H1 (cell line): ENCODE data around the gene HADHA. TPM values are rescaled to one million over a fixed set of nuclear protein-coding genes. Genes with fewer than 3 reads are reported as not detected.

Experiments
- CTCF ChIA-PET: fragments of 300-600 bp; sonication (Branson Sonifier 250); formaldehyde crosslinking; loops from one replicate; lab custom pipeline; 2021; ENCODE audit not compliant: partially characterized antibody; lab: Charles Lee
- POLR2A ChIA-PET: fragments of 300-600 bp; sonication (Branson Sonifier 250); formaldehyde crosslinking; loops from one replicate; lab custom pipeline; 2021; ENCODE audit warnings: inconsistent platforms; ENCODE audit not compliant: partially characterized antibody; lab: Charles Lee
- DNase-seq, 2 experiments: peaks; one replicate each; pipeline versions ENCODE4 v3.0.0 to v3.0.0-alpha.2; 2010 to 2022; ENCODE audit warnings: low spot score in 2 of 2, low read depth in 1 of 2, mixed read lengths in 1 of 2
- FAIRE-seq: peaks from 2 replicates; lab custom pipeline; 2011; peaks lifted over from hg19 to GRCh38; lab: Jason Lieb, UNC
- H2AFZ ChIP-seq: 2 replicates; pipeline ENCODE4 v1.8.1; 2012; ENCODE audit warnings: low read length, inconsistent platforms
- H2AK5ac ChIP-seq: 2 replicates; pipeline ENCODE4 v1.6.1; 2013; ENCODE audit warnings: low read depth, low read length
- H2BK120ac ChIP-seq: replicated peaks from 2 replicates; pipeline ENCODE3; 2013; ENCODE audit warnings: low read depth, low read length, inconsistent platforms
- H2BK12ac ChIP-seq: 2 replicates; pipeline ENCODE4 v1.6.1; 2013; ENCODE audit warnings: low read depth, low read length
- H2BK15ac ChIP-seq: 2 replicates; pipeline ENCODE4 v1.6.1; 2013; ENCODE audit warnings: low read length
- H2BK20ac ChIP-seq: 2 replicates; pipeline ENCODE4 v1.6.1; 2013; ENCODE audit warnings: low read length
- H2BK5ac ChIP-seq: 2 replicates; pipeline ENCODE4 v1.6.1; 2013; ENCODE audit warnings: low read depth, low read length
- H3K14ac ChIP-seq: 2 replicates; pipeline ENCODE4 v1.6.1; 2013; ENCODE audit warnings: inconsistent platforms; ENCODE audit not compliant: insufficient read length
- H3K18ac ChIP-seq: 2 replicates; pipeline ENCODE4 v1.6.1; 2013; ENCODE audit warnings: low read length; ENCODE audit errors: extremely low read depth
- H3K23ac ChIP-seq: 2 replicates; pipeline ENCODE4 v1.6.1; 2013; ENCODE audit warnings: inconsistent platforms; ENCODE audit not compliant: insufficient read length
- H3K23me2 ChIP-seq: 2 replicates; pipeline ENCODE4 v1.6.1; 2013; ENCODE audit warnings: low read depth, low read length
- H3K27ac ChIP-seq: 2 replicates; pipeline ENCODE4 v1.6.1; 2011; ENCODE audit warnings: low read depth, low read length, inconsistent platforms
- H3K27me3 ChIP-seq, 4 experiments: replicated peaks in 1 of 4; 1 replicate in 1 of 4; 2 replicates in 3 of 4; pipeline versions ENCODE4 v1.6.1 to v1.8.1; 2011 to 2013; ENCODE audit warnings: low read length in 3 of 4, mild to moderate bottlenecking in 3 of 4, inconsistent platforms in 2 of 4, mixed read lengths in 2 of 4, moderate library complexity in 1 of 4; ENCODE audit not compliant: control insufficient read depth in 3 of 4, insufficient read depth in 3 of 4; ENCODE audit errors: extremely low read depth in 1 of 4
- H3K36me3 ChIP-seq, 4 experiments: 2 replicates each; pipeline versions ENCODE4 v1.6.1 to v1.8.1; 2011 to 2013; ENCODE audit warnings: mild to moderate bottlenecking in 4 of 4, low read length in 3 of 4, moderate library complexity in 2 of 4, control low read depth in 1 of 4, inconsistent platforms in 1 of 4; ENCODE audit not compliant: insufficient read depth in 4 of 4, control insufficient read depth in 2 of 4
- H3K4ac ChIP-seq: replicated peaks from 2 replicates; pipeline ENCODE3; 2013; ENCODE audit warnings: low read length, low read depth, mixed read lengths, inconsistent platforms; ENCODE audit not compliant: insufficient read length
- H3K4me1 ChIP-seq, 4 experiments: replicated peaks in 1 of 4; 1 replicate in 1 of 4; 2 replicates in 3 of 4; pipeline versions ENCODE4 v1.6.1 to v1.8.1; 2011 to 2013; ENCODE audit warnings: low read length in 3 of 4, inconsistent platforms in 2 of 4, mixed read lengths in 1 of 4; ENCODE audit not compliant: insufficient read depth in 4 of 4, control insufficient read depth in 3 of 4
- H3K4me2 ChIP-seq, 2 experiments: 2 replicates each; pipeline versions ENCODE4 v1.6.1 to v1.8.1; 2011 to 2013; ENCODE audit warnings: low read depth in 2 of 2, low read length in 2 of 2, control low read depth in 1 of 2, inconsistent platforms in 1 of 2, mild to moderate bottlenecking in 1 of 2; ENCODE audit not compliant: insufficient read depth in 1 of 2
- H3K4me3 ChIP-seq, 4 experiments: fragments of 200-600, 300-600 bp in 1 of 4; sonication (generic), shearing (Covaris generic), sonication (Bioruptor Twin) in 1 of 4; 2 replicates each; pipeline versions ENCODE4 v1.5.1 to v1.8.1; 2011 to 2016; ENCODE audit warnings: low read length in 4 of 4, low read depth in 3 of 4, control low read depth in 2 of 4, inconsistent platforms in 2 of 4, mild to moderate bottlenecking in 2 of 4, mixed read lengths in 1 of 4, moderate library complexity in 1 of 4; ENCODE audit not compliant: insufficient read depth in 2 of 4; ENCODE audit errors: extremely low read depth in 1 of 4
- H3K56ac ChIP-seq: replicated peaks from 2 replicates; pipeline ENCODE3; 2013; ENCODE audit warnings: low read depth, mild to moderate bottlenecking, mixed read lengths, low read length, inconsistent platforms; ENCODE audit not compliant: insufficient read length
- H3K79me1 ChIP-seq: 2 replicates; pipeline ENCODE4 v1.6.1; 2013; ENCODE audit warnings: low read depth, low read length, control low read depth
- H3K79me2 ChIP-seq, 2 experiments: 2 replicates each; pipeline versions ENCODE4 v1.6.1 to v1.8.1; 2012 to 2013; ENCODE audit warnings: low read length in 2 of 2, mild to moderate bottlenecking in 2 of 2, inconsistent platforms in 1 of 2; ENCODE audit not compliant: insufficient read depth in 2 of 2, control insufficient read depth in 1 of 2
- H3K9ac ChIP-seq, 4 experiments: replicated peaks in 1 of 4; 1 replicate in 1 of 4; 2 replicates in 3 of 4; pipeline versions ENCODE4 v1.6.1 to v1.8.1; 2011 to 2013; ENCODE audit warnings: low read depth in 3 of 4, low read length in 3 of 4, control low read depth in 2 of 4, mild to moderate bottlenecking in 2 of 4, moderate library complexity in 2 of 4, inconsistent platforms in 1 of 4; ENCODE audit errors: extremely low read depth in 1 of 4
- H3K9me3 ChIP-seq, 2 experiments: 2 replicates each; pipeline versions ENCODE4 v1.6.1 to v1.8.1; 2012 to 2013; ENCODE audit warnings: mild to moderate bottlenecking in 2 of 2, moderate library complexity in 2 of 2, control low read depth in 1 of 2, inconsistent platforms in 1 of 2, low read depth in 1 of 2, low read length in 1 of 2, mixed read lengths in 1 of 2; ENCODE audit not compliant: insufficient read depth in 2 of 2
- H4K20me1 ChIP-seq, 2 experiments: replicated peaks in 1 of 2; 2 replicates each; pipeline versions ENCODE3 to v1.8.1; 2011 to 2013; ENCODE audit warnings: inconsistent platforms in 2 of 2, low read length in 2 of 2, mild to moderate bottlenecking in 1 of 2; ENCODE audit not compliant: insufficient read depth in 2 of 2, control insufficient read depth in 1 of 2
- H4K5ac ChIP-seq: 2 replicates; pipeline ENCODE4 v1.6.1; 2013; ENCODE audit warnings: low read length, low read depth, mixed read lengths, inconsistent platforms; ENCODE audit not compliant: insufficient read length
- H4K8ac ChIP-seq: 2 replicates; pipeline ENCODE4 v1.8.0; 2013; ENCODE audit warnings: mild to moderate bottlenecking, moderate library complexity, low read length, inconsistent platforms; ENCODE audit not compliant: insufficient read depth; ENCODE audit errors: extremely low read depth
- H4K91ac ChIP-seq: replicated peaks from 2 replicates; pipeline ENCODE3; 2013; ENCODE audit warnings: low read length, mixed read lengths, inconsistent platforms; ENCODE audit not compliant: insufficient read length
- BRCA1 ChIP-seq: IDR thresholded peaks from 2 replicates; pipeline ENCODE4 v1.6.1; 2012; ENCODE audit warnings: low read depth, low read length, improper control_type of control experiment
- CTBP2 ChIP-seq: IDR thresholded peaks from 2 replicates; pipeline ENCODE4 v1.7.0; 2011; ENCODE audit warnings: borderline replicate concordance, mild to moderate bottlenecking, moderate library complexity, mixed read lengths, low read length; ENCODE audit not compliant: insufficient read depth, insufficient read length
- KDM1A ChIP-seq: fragments of 200-600, 300-600 bp; sonication (generic); IDR thresholded peaks from 2 replicates; pipeline ENCODE4 v1.7.1; 2016; ENCODE audit warnings: mild to moderate bottlenecking, low read length, borderline replicate concordance
- POLR2A ChIP-seq, 2 experiments: IDR thresholded peaks; 1 replicate in 1 of 2; 2 replicates in 1 of 2; pipeline ENCODE4 v1.6.1; 2011; ENCODE audit warnings: low read depth in 2 of 2, low read length in 2 of 2, mild to moderate bottlenecking in 2 of 2; ENCODE audit errors: control extremely low read depth in 1 of 2
- POU5F1 ChIP-seq: IDR thresholded peaks from 2 replicates; pipeline ENCODE4 v1.6.1; 2011; ENCODE audit warnings: low read depth, mild to moderate bottlenecking, low read length, moderate library complexity
- RBBP5 ChIP-seq: IDR thresholded peaks from 2 replicates; pipeline ENCODE4 v1.7.1; 2012; ENCODE audit warnings: low read depth, mild to moderate bottlenecking, inconsistent platforms, low read length, moderate library complexity, borderline replicate concordance
- RXRA ChIP-seq: IDR thresholded peaks from 2 replicates; pipeline ENCODE4 v1.6.1; 2011; ENCODE audit warnings: low read depth, mild to moderate bottlenecking, low read length, moderate library complexity; ENCODE audit not compliant: insufficient read depth
- SP2 ChIP-seq: IDR thresholded peaks from 2 replicates; pipeline ENCODE4 v1.6.1; 2012; ENCODE audit warnings: mild to moderate bottlenecking, low read length, inconsistent platforms
- SUZ12 ChIP-seq: fragments of 200-600 bp; sonication (generic); IDR thresholded peaks from 2 replicates; pipeline ENCODE4 v1.6.1; 2012; ENCODE audit warnings: mild to moderate bottlenecking, inconsistent platforms, low read length, moderate library complexity, mixed read lengths
- TAF7 ChIP-seq: optimal IDR thresholded peaks from 2 replicates; pipeline ENCODE3; 2011; ENCODE audit warnings: low read depth, mild to moderate bottlenecking, inconsistent platforms, low read length, moderate library complexity, borderline replicate concordance
- YY1 ChIP-seq: IDR thresholded peaks from 2 replicates; pipeline ENCODE4 v1.6.1; 2011; ENCODE audit warnings: low read depth, mild to moderate bottlenecking, low read length
- ZNF274 ChIP-seq: IDR thresholded peaks from 2 replicates; pipeline ENCODE4 v1.7.0; 2012; ENCODE audit warnings: low read length, borderline replicate concordance; ENCODE audit errors: extremely low read depth
- WGBS, 2 experiments: shearing (Covaris generic) in 1 of 2; methylation state at CpG; one replicate each; pipeline versions ENCODE4 v1.1.6 to v1.1.7; 2013 to 2015; ENCODE audit warnings: low lambda C conversion rate in 2 of 2, mixed read lengths in 2 of 2, inconsistent platforms in 1 of 2, low coverage in 1 of 2, missing lambda C conversion rate in 1 of 2; ENCODE audit not compliant: insufficient replicate concordance in 2 of 2, insufficient coverage in 1 of 2, insufficient read length in 1 of 2; ENCODE audit errors: extremely low coverage in 1 of 2, missing lambda C conversion rate in 1 of 2; 5-methylcytosine and 5-hydroxymethylcytosine counted together
- polyA plus RNA-seq, 7 experiments: library from polyadenylated mRNA; depleted of rRNA in 3 of 7; stranded (reverse) in 5 of 7; unstranded in 2 of 7; fragments of >200 nt in 5 of 7; fragments of 200-250 nt in 2 of 7; gene quantifications; 1 replicate in 5 of 7; 2 replicates in 1 of 7; 4 replicates in 1 of 7; pipeline versions ENCODE4 v1.2.1 to v1.2.3, GENCODE V29; 2011 to 2013; ENCODE audit warnings: missing spikeins in 2 of 7, mixed read lengths in 2 of 7
- total RNA-seq: library from RNA; stranded (reverse); fragmentation: NEBNext Ultra II Directional; extraction: Animal tissue kit (Norgen Biotek cat#: 25700); gene quantifications from 2 replicates; pipeline ENCODE4 v1.2.1, GENCODE V29; 2021
- TF ChIP-seq, protein P1 (sequence below): IDR thresholded peaks from 2 replicates; pipeline ENCODE4 v1.6.1; 2011; ENCODE audit warnings: low read length, improper control_type of control experiment

Gene HADHA
- total and polyA plus RNA-seq, 2 of the 8 experiments (the other 6 are each of a cell fraction or from before 2014, with no cell fraction given) = 64.6 to 131 TPM

DNA sequence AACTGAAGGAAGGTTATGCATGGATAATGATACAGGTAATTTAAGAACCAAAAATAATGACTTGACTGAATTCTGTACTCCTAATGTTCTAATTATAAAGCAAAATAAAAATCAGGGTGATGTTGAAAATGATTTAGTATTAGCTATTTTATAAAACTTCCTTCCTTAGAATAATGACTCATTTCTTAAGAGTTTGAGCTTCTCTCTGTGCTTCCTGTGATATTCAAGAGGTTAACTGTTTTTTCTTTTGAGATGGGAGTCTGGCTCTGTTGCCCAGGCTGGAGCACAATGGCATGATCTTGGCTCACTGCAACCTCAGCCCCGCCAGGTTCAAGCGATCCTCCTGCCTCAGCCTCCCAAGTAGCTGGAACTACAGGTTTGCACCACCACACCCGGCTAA is 14.8 kb downstream of the HADHA start:
- H2AK5ac ChIP-seq = no peak overlapping the region
- no peak overlapping the region for H3K9ac ChIP-seq
- no peaks in the 10 kb centered on the region for H4K20me1 ChIP-seq
- WGBS, 2 experiments = 96% methylated on average over 3 of the region's 3 CpGs; no CpG with 5 or more reads in 1 of the 2 experiments
- no peak overlapping the region for H3K4ac ChIP-seq
- H2BK12ac ChIP-seq = no peak overlapping the region
- ChIA-PET CTCF (interaction anchor here (0.6 to 1.3 kb wide), 2 partner anchors 102 to 780 kb away, joined by 3 read pairs; no protein-coding TSS in a partner anchor), POLR2A (interaction anchor here (0.6 to 1.1 kb wide), 4 partner anchors 9 to 76 kb away, joined by 3 to 4 read pairs (median 4); no protein-coding TSS in a partner anchor)
- no peaks in the 10 kb centered on the region for H3K4me1 ChIP-seq
- no peak overlapping the region for H2BK5ac ChIP-seq
- no peak overlapping the region for H3K23ac ChIP-seq
- no peak overlapping the region for H4K5ac ChIP-seq
- no peak overlapping the region for H3K27ac ChIP-seq
- H4K8ac ChIP-seq = no peak overlapping the region
- H2BK15ac ChIP-seq = no peak overlapping the region
- no peak for FAIRE-seq
- no peak overlapping the region for H3K18ac ChIP-seq
- no peaks in the 10 kb centered on the region for H3K23me2 ChIP-seq
- no peaks in the 10 kb centered on the region for H3K79me2 ChIP-seq
- no peaks in the 10 kb centered on the region for H3K27me3 ChIP-seq
- no peak for TF ChIP-seq POU5F1
- no peak for TF ChIP-seq ZNF274
- TF ChIP-seq RXRA = no peak
- TF ChIP-seq, protein P1, sequence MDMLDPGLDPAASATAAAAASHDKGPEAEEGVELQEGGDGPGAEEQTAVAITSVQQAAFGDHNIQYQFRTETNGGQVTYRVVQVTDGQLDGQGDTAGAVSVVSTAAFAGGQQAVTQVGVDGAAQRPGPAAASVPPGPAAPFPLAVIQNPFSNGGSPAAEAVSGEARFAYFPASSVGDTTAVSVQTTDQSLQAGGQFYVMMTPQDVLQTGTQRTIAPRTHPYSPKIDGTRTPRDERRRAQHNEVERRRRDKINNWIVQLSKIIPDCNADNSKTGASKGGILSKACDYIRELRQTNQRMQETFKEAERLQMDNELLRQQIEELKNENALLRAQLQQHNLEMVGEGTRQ = no peak
- no peak for TF ChIP-seq RBBP5
- no peak for TF ChIP-seq KDM1A
- no peak for TF ChIP-seq CTBP2
- no peak for TF ChIP-seq BRCA1
- no peak for TF ChIP-seq POLR2A (IDR thresholded peaks at IDR 0.05; ENCODE audit: control extremely low read depth in 1 of 2, low read depth in 2 of 2, low read length in 2 of 2)
- TF ChIP-seq SP2 = no peak
- no peak for TF ChIP-seq SUZ12
- no peak for TF ChIP-seq TAF7
- no peak for TF ChIP-seq YY1
- DNase-seq = no peak
- no peak overlapping the region for H4K91ac ChIP-seq
- no peak overlapping the region for H3K4me2 ChIP-seq
- peaks cover 18 to 80% (median 55%) of the 10 kb centered on the region in 4 experiments for H3K36me3 ChIP-seq
- no peaks in the 10 kb centered on the region for H3K79me1 ChIP-seq
- H3K9me3 ChIP-seq = no peaks in the 10 kb centered on the region
- H2BK20ac ChIP-seq = no peak overlapping the region
- no peak overlapping the region for H3K14ac ChIP-seq
- H2BK120ac ChIP-seq = no peak overlapping the region
- H3K56ac ChIP-seq = no peak overlapping the region
- no peak overlapping the region for H3K4me3 ChIP-seq
- H2AFZ ChIP-seq = no peak overlapping the region
